BLaER1 treated with 17β-estradiol and CSF1 and Interleukin-3, amounts not matched to agents 10 nM and 100 nM (cell line): ENCODE data around the gene ITGB5.
A peak's percentile ranks its signal among the peaks of the same experiment; 100 is the strongest.

Source experiments
- H3K27ac ChIP-seq, 11 experiments: shearing (Covaris generic); formaldehyde crosslinking; 2 replicates each; pipeline ENCODE4 v1.8.1; 2022
- H3K27me3 ChIP-seq, 11 experiments: shearing (Covaris generic); formaldehyde crosslinking; 2 replicates each; pipeline ENCODE4 v1.8.1; 2022
- H3K36me3 ChIP-seq, 11 experiments: shearing (Covaris generic); formaldehyde crosslinking; 2 replicates each; pipeline ENCODE4 v1.8.1; 2022
- H3K4me1 ChIP-seq, 10 experiments: shearing (Covaris generic); formaldehyde crosslinking; 2 replicates each; pipeline ENCODE4 v1.8.1; 2022
- H3K4me2 ChIP-seq, 11 experiments: shearing (Covaris generic); formaldehyde crosslinking; 2 replicates each; pipeline ENCODE4 v1.8.1; 2022
- H3K4me3 ChIP-seq, 10 experiments: shearing (Covaris generic); formaldehyde crosslinking; 2 replicates each; pipeline ENCODE4 v1.8.1; 2022
- H3K9ac ChIP-seq, 11 experiments: shearing (Covaris generic); formaldehyde crosslinking; 2 replicates each; pipeline ENCODE4 v1.8.1; 2022
- H3K9me3 ChIP-seq, 11 experiments: shearing (Covaris generic); formaldehyde crosslinking; replicated peaks in 1 of 11; 2 replicates each; pipeline ENCODE4 v1.8.1; 2022
- H4K20me1 ChIP-seq, 11 experiments: shearing (Covaris generic); formaldehyde crosslinking; 2 replicates each; pipeline ENCODE4 v1.8.1; 2022
- Cebpa-rat ChIP-seq, 11 experiments: shearing (Covaris generic); IDR thresholded peaks; 2 replicates each; pipeline ENCODE4 v1.8.1; 2022

ITGB5 gene

GRCh38 chr3:124781476-124782376 lies 105.4 kb downstream of the ITGB5 start:
- no peaks in the 10 kb centered on the region for H3K9me3 ChIP-seq
- H3K27ac ChIP-seq = peak overlapping the region in 9 of 11 experiments; percentile 64 to 83 (median 77); a peak in 19 of 22 replicates
- H3K9ac ChIP-seq = peak overlapping the region in 9 of 11 experiments; percentile 16 to 71 (median 62); a peak in 9 of 22 replicates
- TF ChIP-seq Cebpa-rat (IDR thresholded peaks at IDR 0.05) = no peak
- peak overlapping the region; percentile 74 to 96 (median 86) for H3K4me2 ChIP-seq
- H3K27me3 ChIP-seq = peaks cover 0 to 11% (median 0%) of the 10 kb centered on the region in 11 experiments; a peak in 3 of 22 replicates
- H3K36me3 ChIP-seq = peaks cover 0 to 5% (median 0%) of the 10 kb centered on the region in 11 experiments; a peak in 2 of 22 replicates
- H3K4me3 ChIP-seq = no peak overlapping the region
- H4K20me1 ChIP-seq = peaks cover 0 to 13% (median 0%) of the 10 kb centered on the region in 11 experiments; a peak in 3 of 22 replicates
- peaks cover 71 to 93% (median 88%) of the 10 kb centered on the region in 10 experiments for H3K4me1 ChIP-seq

GRCh38 chr3:124780761-124781475 lies 106.2 kb downstream of the ITGB5 start:
- Histone ChIP-seq H3K9me3 (no peaks in the 10 kb centered on the region), H3K4me3 (peak overlapping the region in 4 of 10 experiments; percentile 21 to 34 (median 27); a peak in 2 of 20 replicates), H3K27ac (peak overlapping the region in 10 of 11 experiments; percentile 39 to 83 (median 76); a peak in 19 of 22 replicates), H4K20me1 (peaks cover 0 to 8% (median 0%) of the 10 kb centered on the region in 11 experiments; a peak in 2 of 22 replicates), H3K4me2 (peak overlapping the region; percentile 74 to 96 (median 86)), H3K36me3 (peaks cover 0 to 10% (median 0%) of the 10 kb centered on the region in 11 experiments; a peak in 4 of 22 replicates), H3K4me1 (peaks cover 63 to 85% (median 80%) of the 10 kb centered on the region in 10 experiments), H3K9ac (peak overlapping the region in 9 of 11 experiments; percentile 16 to 71 (median 62); a peak in 16 of 22 replicates), H3K27me3 (peaks cover 0 to 11% (median 0%) of the 10 kb centered on the region in 11 experiments; a peak in 3 of 22 replicates)
- peak in 4 of 11 experiments; percentile 15 to 47 (median 30); a peak in 2 of 22 replicates for TF ChIP-seq Cebpa-rat (IDR thresholded peaks at IDR 0.05)

- Histone ChIP-seq H3K4me2 (peak overlapping the region; percentile 74 to 96 (median 86)), H3K27me3 (peaks cover 0 to 11% (median 0%) of the 10 kb centered on the region in 11 experiments; a peak in 3 of 22 replicates), H3K27ac (peak overlapping the region in 10 of 11 experiments; percentile 39 to 83 (median 76); a peak in 19 of 22 replicates), H3K9ac (peak overlapping the region in 10 of 11 experiments; percentile 7 to 71 (median 62); a peak in 18 of 22 replicates), H3K36me3 (peaks cover 0 to 13% (median 0%) of the 10 kb centered on the region in 11 experiments; a peak in 4 of 22 replicates), H3K4me1 (peaks cover 58 to 79% (median 74%) of the 10 kb centered on the region in 10 experiments), H4K20me1 (peaks cover 0 to 8% (median 0%) of the 10 kb centered on the region in 11 experiments; a peak in 2 of 22 replicates), H3K9me3 (no peaks in the 10 kb centered on the region), H3K4me3 (peak overlapping the region in 4 of 10 experiments; percentile 21 to 34 (median 27); a peak in 6 of 20 replicates)
- TF ChIP-seq Cebpa-rat (IDR thresholded peaks at IDR 0.05) = no peak
These were observed 106.8 kb downstream of the ITGB5 start for GRCh38 chr3:124780356-124780755.

- no peak for TF ChIP-seq Cebpa-rat (IDR thresholded peaks at IDR 0.05)
- Histone ChIP-seq H3K36me3 (peaks cover 0 to 17% (median 0%) of the 10 kb centered on the region in 11 experiments; a peak in 4 of 22 replicates), H3K4me3 (peak overlapping the region in 4 of 10 experiments; percentile 21 to 34 (median 27); a peak in 5 of 20 replicates), H4K20me1 (peaks cover 0 to 8% (median 0%) of the 10 kb centered on the region in 11 experiments; a peak in 2 of 22 replicates), H3K4me2 (peak overlapping the region; percentile 74 to 96 (median 86)), H3K9me3 (no peaks in the 10 kb centered on the region), H3K4me1 (peaks cover 52 to 74% (median 68%) of the 10 kb centered on the region in 10 experiments), H3K27ac (peak overlapping the region in 10 of 11 experiments; percentile 39 to 83 (median 76); a peak in 19 of 22 replicates), H3K27me3 (peaks cover 0 to 11% (median 0%) of the 10 kb centered on the region in 11 experiments; a peak in 3 of 22 replicates), H3K9ac (peak overlapping the region in 9 of 11 experiments; percentile 41 to 71 (median 62); a peak in 15 of 22 replicates)
These were observed 107.4 kb downstream of the ITGB5 start for GRCh38 chr3:124779751-124780191.

- H4K20me1 ChIP-seq = peaks cover 0 to 4% (median 0%) of the 10 kb centered on the region in 11 experiments; a peak in 2 of 22 replicates
- H3K9ac ChIP-seq = no peak overlapping the region
- peaks cover 45 to 67% (median 62%) of the 10 kb centered on the region in 10 experiments for H3K4me1 ChIP-seq
- H3K27me3 ChIP-seq = peaks cover 0 to 14% (median under 1%) of the 10 kb centered on the region in 11 experiments; a peak in 7 of 22 replicates
- H3K9me3 ChIP-seq = no peaks in the 10 kb centered on the region
- H3K4me3 ChIP-seq = no peak overlapping the region
- H3K36me3 ChIP-seq = peaks cover 0 to 24% (median 0%) of the 10 kb centered on the region in 11 experiments; a peak in 4 of 22 replicates
- H3K4me2 ChIP-seq = peak overlapping the region in 9 of 11 experiments; percentile 9 to 96 (median 86); a peak in 12 of 22 replicates
- TF ChIP-seq Cebpa-rat (IDR thresholded peaks at IDR 0.05) = no peak
- peak overlapping the region in 1 of 11 experiments; percentile 77; a peak in 1 of 22 replicates for H3K27ac ChIP-seq
These were observed 108.0 kb downstream of the ITGB5 start for GRCh38 chr3:124779116-124779515.

GRCh38 chr3:124777762-124778470 lies 109.2 kb downstream of the ITGB5 start:
- no peak for TF ChIP-seq Cebpa-rat (IDR thresholded peaks at IDR 0.05)
- peaks cover 0 to 34% (median 0%) of the 10 kb centered on the region in 11 experiments; a peak in 4 of 22 replicates for H3K36me3 ChIP-seq
- H3K4me3 ChIP-seq = no peak overlapping the region
- peaks cover 9 to 15% (median 12%) of the 10 kb centered on the region in 11 experiments; a peak in 20 of 22 replicates for H3K27me3 ChIP-seq
- H3K4me2 ChIP-seq = peak overlapping the region in 10 of 11 experiments; percentile 4 to 90 (median 50); a peak in 11 of 22 replicates
- peaks cover 33 to 55% (median 51%) of the 10 kb centered on the region in 10 experiments for H3K4me1 ChIP-seq
- no peaks in the 10 kb centered on the region for H3K9me3 ChIP-seq
- no peak overlapping the region for H3K27ac ChIP-seq
- no peaks in the 10 kb centered on the region; a peak in 1 of 22 replicates for H4K20me1 ChIP-seq
- H3K9ac ChIP-seq = no peak overlapping the region

- Histone ChIP-seq H3K9ac (no peak overlapping the region), H3K4me2 (no peak overlapping the region), H3K36me3 (peaks cover 0 to 34% (median 0%) of the 10 kb centered on the region in 11 experiments; a peak in 4 of 22 replicates), H3K4me1 (peaks cover 33 to 52% (median 48%) of the 10 kb centered on the region in 10 experiments), H3K4me3 (no peak overlapping the region), H3K27me3 (peaks cover 12 to 25% (median 23%) of the 10 kb centered on the region in 11 experiments; a peak in 21 of 22 replicates), H3K27ac (no peak overlapping the region), H4K20me1 (peaks cover 0 to 6% (median 0%) of the 10 kb centered on the region in 11 experiments; a peak in 1 of 22 replicates), H3K9me3 (no peaks in the 10 kb centered on the region)
- no peak for TF ChIP-seq Cebpa-rat (IDR thresholded peaks at IDR 0.05)
These were observed 110.3 kb downstream of the ITGB5 start for GRCh38 chr3:124776856-124777255.
